Panc1 (cell line): ENCODE results near the gene SLC10A2. TPM values are rescaled to one million over a fixed set of nuclear protein-coding genes. Genes with fewer than 3 reads are reported as not detected.

ENCODE experiments used
- ATAC-seq: fragments of 200-7000 bp; cut with Tn5 transposase; 2 replicates; pipeline ENCODE4 v1.9.1; 2020; ENCODE audit warnings: mild to moderate bottlenecking, moderate library complexity
- BruUV-seq: library from RNA; stranded (reverse); fragments of 400-500 nt; replicated peaks from 2 replicates; lab custom pipeline; 2021; lab: Mats Ljungman, UMichigan
- CTCF ChIA-PET: fragments of 300-600 bp; sonication (Branson Sonifier 250); formaldehyde crosslinking; loops from one replicate; lab custom pipeline; 2022; ENCODE audit warnings: antibody characterized with exemption; lab: Charles Lee
- POLR2A ChIA-PET: fragments of 300-600 bp; sonication (Branson Sonifier 250); formaldehyde crosslinking; loops from one replicate; lab custom pipeline; 2022; ENCODE audit warnings: antibody characterized with exemption; lab: Charles Lee
- DNase-seq: peaks from one replicate; pipeline ENCODE4 v3.0.0-alpha.2; 2010; ENCODE audit warnings: low read depth, low spot score
- H3K27ac ChIP-seq: 2 replicates; pipeline ENCODE4 v1.5.1; 2011; ENCODE audit warnings: mild to moderate bottlenecking, low read length, inconsistent platforms
- H3K27me3 ChIP-seq: fragments of 200-500 bp; sonication (Bioruptor generic); 2 replicates; pipeline ENCODE4 v1.6.0; 2014; ENCODE audit warnings: low read length, inconsistent platforms; ENCODE audit not compliant: control insufficient read depth, insufficient read depth
- H3K36me3 ChIP-seq: fragments of 200-500 bp; sonication (Bioruptor generic); 2 replicates; pipeline ENCODE4 v1.5.1; 2014; ENCODE audit warnings: inconsistent platforms, mild to moderate bottlenecking, low read length, moderate library complexity; ENCODE audit not compliant: control insufficient read depth, insufficient read depth
- H3K4me1 ChIP-seq: 2 replicates; pipeline ENCODE4 v1.5.1; 2011; ENCODE audit warnings: inconsistent platforms, mild to moderate bottlenecking, low read length, moderate library complexity; ENCODE audit not compliant: control insufficient read depth, insufficient read depth
- H3K4me3 ChIP-seq, 2 experiments: 2 replicates each; pipeline ENCODE4 v1.5.1; 2011 to 2012; ENCODE audit warnings: low read depth in 2 of 2, low read length in 2 of 2, mild to moderate bottlenecking in 2 of 2, inconsistent platforms in 1 of 2, moderate library complexity in 1 of 2
- H3K9me3 ChIP-seq: fragments of 200-500 bp; sonication (Bioruptor generic); 2 replicates; pipeline ENCODE4 v1.5.1; 2014; ENCODE audit warnings: low read depth, mild to moderate bottlenecking, inconsistent platforms, low read length, moderate library complexity; ENCODE audit not compliant: control insufficient read depth, insufficient read depth
- CTCF ChIP-seq: fragments of 450-650 bp; IDR thresholded peaks from 2 replicates; pipeline ENCODE4 v1.5.1; 2017; ENCODE audit warnings: mild to moderate bottlenecking
- POLR2AphosphoS5 ChIP-seq: IDR thresholded peaks from 2 replicates; pipeline ENCODE4 v1.6.1; 2012; ENCODE audit warnings: mild to moderate bottlenecking, low read depth, low read length, moderate library complexity
- SIN3A ChIP-seq: IDR thresholded peaks from 2 replicates; pipeline ENCODE4 v1.6.1; 2012; ENCODE audit warnings: low read depth, mild to moderate bottlenecking, low read length, moderate library complexity, borderline replicate concordance; ENCODE audit not compliant: insufficient read depth
- TCF7L2 ChIP-seq: IDR thresholded peaks from 2 replicates; pipeline ENCODE4 v1.6.1; 2011; ENCODE audit warnings: mild to moderate bottlenecking, low read depth, low read length, inconsistent platforms
- in situ Hi-C: cut with HindIII; loops from 2 replicates; pipeline ENCODE4 v1.10.0; 2016; ENCODE audit warnings: low sequenced_read_pairs, low pct_unique_long_range_greater_than_20kb
- intact Hi-C: fragments of 100-400 bp; cut with micrococcal nuclease; formaldehyde crosslinking; loops from one replicate; pipeline ENCODE4 v1.10.0; 2022; ENCODE audit not compliant: unreplicated experiment
- total RNA-seq: library from RNA; stranded (reverse); gene quantifications from one replicate; pipeline ENCODE4 v1.2.1, GENCODE V29; 2021; ENCODE audit not compliant: unreplicated experiment
- TF ChIP-seq, protein P1 (sequence below), 2 experiments: IDR thresholded peaks; 2 replicates each; pipeline ENCODE4 v1.6.1; 2011 to 2012; ENCODE audit warnings: low read depth in 2 of 2, control low read depth in 1 of 2, low read length in 1 of 2, mild to moderate bottlenecking in 1 of 2, moderate library complexity in 1 of 2; ENCODE audit not compliant: insufficient read depth in 1 of 2

The SLC10A2 gene
- total RNA-seq, 1 experiment from 2014 or later: not detected

DNA sequence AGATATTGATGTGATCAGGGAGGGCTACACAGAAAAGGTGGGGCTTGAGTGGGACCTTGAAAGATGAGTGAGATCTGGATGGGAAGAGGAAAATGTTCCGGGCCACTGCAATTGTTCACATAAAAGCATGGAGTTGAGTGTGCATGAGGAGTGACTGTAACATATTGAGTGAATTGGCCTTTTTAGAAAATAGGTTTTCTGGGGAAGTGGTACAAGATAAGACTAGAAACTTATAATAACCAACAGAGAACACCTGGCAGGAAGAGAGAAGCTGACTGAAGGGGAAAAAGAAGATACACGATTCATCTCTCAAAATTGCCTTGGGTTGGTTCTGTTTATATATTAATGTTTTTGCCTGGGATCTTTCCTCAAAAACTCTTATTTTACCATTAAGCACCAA lies 32.2 kb downstream of the SLC10A2 start:
- no peak for ATAC-seq
- Histone ChIP-seq H3K9me3 (no peaks in the 10 kb centered on the region), H3K4me3 (no peak overlapping the region), H3K27me3 (no peaks in the 10 kb centered on the region), H3K4me1 (no peaks in the 10 kb centered on the region), H3K27ac (no peak overlapping the region), H3K36me3 (no peaks in the 10 kb centered on the region)
- no TSS peak for BruUV-seq
- TF ChIP-seq, protein P1, sequence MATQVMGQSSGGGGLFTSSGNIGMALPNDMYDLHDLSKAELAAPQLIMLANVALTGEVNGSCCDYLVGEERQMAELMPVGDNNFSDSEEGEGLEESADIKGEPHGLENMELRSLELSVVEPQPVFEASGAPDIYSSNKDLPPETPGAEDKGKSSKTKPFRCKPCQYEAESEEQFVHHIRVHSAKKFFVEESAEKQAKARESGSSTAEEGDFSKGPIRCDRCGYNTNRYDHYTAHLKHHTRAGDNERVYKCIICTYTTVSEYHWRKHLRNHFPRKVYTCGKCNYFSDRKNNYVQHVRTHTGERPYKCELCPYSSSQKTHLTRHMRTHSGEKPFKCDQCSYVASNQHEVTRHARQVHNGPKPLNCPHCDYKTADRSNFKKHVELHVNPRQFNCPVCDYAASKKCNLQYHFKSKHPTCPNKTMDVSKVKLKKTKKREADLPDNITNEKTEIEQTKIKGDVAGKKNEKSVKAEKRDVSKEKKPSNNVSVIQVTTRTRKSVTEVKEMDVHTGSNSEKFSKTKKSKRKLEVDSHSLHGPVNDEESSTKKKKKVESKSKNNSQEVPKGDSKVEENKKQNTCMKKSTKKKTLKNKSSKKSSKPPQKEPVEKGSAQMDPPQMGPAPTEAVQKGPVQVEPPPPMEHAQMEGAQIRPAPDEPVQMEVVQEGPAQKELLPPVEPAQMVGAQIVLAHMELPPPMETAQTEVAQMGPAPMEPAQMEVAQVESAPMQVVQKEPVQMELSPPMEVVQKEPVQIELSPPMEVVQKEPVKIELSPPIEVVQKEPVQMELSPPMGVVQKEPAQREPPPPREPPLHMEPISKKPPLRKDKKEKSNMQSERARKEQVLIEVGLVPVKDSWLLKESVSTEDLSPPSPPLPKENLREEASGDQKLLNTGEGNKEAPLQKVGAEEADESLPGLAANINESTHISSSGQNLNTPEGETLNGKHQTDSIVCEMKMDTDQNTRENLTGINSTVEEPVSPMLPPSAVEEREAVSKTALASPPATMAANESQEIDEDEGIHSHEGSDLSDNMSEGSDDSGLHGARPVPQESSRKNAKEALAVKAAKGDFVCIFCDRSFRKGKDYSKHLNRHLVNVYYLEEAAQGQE (IDR thresholded peaks at IDR 0.05; ENCODE audit: insufficient read depth in 1 of 2, low read depth in 2 of 2, low read length in 1 of 2): no peak
- no peak for TF ChIP-seq POLR2AphosphoS5
- no peak for TF ChIP-seq SIN3A
- TF ChIP-seq TCF7L2: no peak
- TF ChIP-seq CTCF: no peak
- CTCF ChIA-PET: no interaction called here
- intact Hi-C loops: no loop called here
- in situ Hi-C loops: no loop called here
- POLR2A ChIA-PET: no interaction called here
- no peak for DNase-seq

- ChIA-PET POLR2A (interaction anchor here (0.6 kb wide), 1 partner anchor 30 kb away, joined by 4 read pairs; no protein-coding TSS in a partner anchor), CTCF (no interaction called here)
- Histone ChIP-seq H3K4me1 (no peaks in the 10 kb centered on the region), H3K27me3 (no peaks in the 10 kb centered on the region), H3K4me3 (no peak overlapping the region), H3K9me3 (no peaks in the 10 kb centered on the region), H3K27ac (no peak overlapping the region), H3K36me3 (no peaks in the 10 kb centered on the region)
- intact Hi-C loops (no loop called here), in situ Hi-C loops (no loop called here)
- BruUV-seq: no TSS peak
- TF ChIP-seq SIN3A (no peak), CTCF (no peak), TCF7L2 (no peak), POLR2AphosphoS5 (no peak)
- TF ChIP-seq, protein P1 (IDR thresholded peaks at IDR 0.05; ENCODE audit: insufficient read depth in 1 of 2, low read depth in 2 of 2, low read length in 1 of 2): no peak
- ATAC-seq (no peak), DNase-seq (no peak)
Observed at GRCh38 chr13:103031332-103031873, 34.8 kb downstream of the SLC10A2 start.
